ENCODE data around the gene MESD.

DNA sequence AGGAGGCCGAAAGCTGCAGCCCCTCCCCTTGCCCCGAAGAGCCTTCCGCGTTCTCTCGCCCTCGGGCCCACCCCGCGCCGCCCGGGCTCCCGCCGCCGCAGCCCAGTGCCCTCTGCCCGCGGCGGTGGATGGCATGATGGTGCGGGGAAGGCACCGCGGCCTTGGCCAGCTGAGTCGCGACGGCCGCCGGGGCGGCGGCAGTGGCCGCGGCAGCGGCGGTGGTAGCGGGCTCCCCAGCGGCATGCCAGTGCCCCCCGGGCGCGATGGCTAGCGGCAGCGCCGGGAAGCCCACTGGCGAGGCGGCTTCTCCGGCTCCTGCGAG, 12.4 kb upstream of the MESD start:
- TF ChIP-seq POLR2AphosphoS5 (IDR thresholded peaks at IDR 0.05; ENCODE audit: low read depth, low read length) (no peak), POLR2A (IDR thresholded peaks at IDR 0.05; ENCODE audit: low read depth, low read length) (no peak)

Measured in GM12891 (cell line).